Iris pigment epithelial cell (primary cell): Measurements from ENCODE around the gene PAF1.
A peak's percentile ranks its signal among the peaks of the same experiment; 100 is the strongest.

Experiments used
- DNase-seq: peaks from one replicate; pipeline ENCODE4 v3.0.0-alpha.2; 2011; ENCODE audit warnings: low read depth

The PAF1 gene

DNA sequence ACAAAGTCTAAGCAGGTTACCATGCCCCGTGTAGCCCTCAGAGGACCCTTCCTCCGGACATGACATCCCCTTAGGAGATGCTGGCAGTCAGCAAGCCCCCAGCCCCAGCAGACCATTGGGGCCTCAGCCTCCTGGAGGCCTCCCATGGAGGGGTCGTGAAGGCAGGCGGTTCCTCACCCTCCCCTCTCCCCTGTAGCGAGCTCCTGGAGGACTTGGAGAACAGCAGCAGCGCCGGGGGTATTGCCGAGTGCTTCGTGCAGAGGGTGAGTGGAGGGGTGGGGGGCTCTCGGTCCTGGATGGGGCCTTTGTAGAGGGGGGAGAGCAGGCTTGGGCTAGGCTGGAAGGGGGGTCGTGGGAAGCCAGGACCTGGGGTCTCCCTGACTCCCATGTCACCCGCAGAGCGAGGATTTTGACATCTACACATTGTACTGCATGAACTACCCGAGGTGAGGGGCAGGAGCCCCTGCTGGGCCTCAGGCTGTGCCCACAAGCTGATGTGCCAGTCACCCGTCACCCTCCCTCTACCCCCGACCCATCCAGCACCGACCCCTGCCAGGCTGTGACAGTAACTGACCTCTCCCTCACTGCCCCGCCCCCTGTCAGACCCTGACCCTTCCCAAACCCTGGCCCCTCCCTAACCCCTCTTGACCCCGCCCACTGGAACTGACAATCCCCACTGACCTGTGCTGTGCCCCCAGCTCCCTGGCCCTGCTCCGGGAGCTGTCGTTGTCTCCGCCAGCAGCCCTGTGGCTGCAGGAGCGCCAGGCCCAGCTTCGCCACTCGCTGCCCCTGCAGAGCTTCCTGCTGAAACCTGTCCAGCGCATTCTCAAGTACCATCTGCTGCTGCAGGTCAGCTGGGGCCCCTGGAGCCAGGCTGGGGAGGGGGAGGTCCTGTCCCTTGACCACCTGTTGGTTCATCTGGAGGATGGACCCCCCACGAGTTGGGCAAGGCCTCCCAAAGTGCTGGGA lies 25.5 kb upstream of the PAF1 start:
- DNase-seq, result no peak

DNA sequence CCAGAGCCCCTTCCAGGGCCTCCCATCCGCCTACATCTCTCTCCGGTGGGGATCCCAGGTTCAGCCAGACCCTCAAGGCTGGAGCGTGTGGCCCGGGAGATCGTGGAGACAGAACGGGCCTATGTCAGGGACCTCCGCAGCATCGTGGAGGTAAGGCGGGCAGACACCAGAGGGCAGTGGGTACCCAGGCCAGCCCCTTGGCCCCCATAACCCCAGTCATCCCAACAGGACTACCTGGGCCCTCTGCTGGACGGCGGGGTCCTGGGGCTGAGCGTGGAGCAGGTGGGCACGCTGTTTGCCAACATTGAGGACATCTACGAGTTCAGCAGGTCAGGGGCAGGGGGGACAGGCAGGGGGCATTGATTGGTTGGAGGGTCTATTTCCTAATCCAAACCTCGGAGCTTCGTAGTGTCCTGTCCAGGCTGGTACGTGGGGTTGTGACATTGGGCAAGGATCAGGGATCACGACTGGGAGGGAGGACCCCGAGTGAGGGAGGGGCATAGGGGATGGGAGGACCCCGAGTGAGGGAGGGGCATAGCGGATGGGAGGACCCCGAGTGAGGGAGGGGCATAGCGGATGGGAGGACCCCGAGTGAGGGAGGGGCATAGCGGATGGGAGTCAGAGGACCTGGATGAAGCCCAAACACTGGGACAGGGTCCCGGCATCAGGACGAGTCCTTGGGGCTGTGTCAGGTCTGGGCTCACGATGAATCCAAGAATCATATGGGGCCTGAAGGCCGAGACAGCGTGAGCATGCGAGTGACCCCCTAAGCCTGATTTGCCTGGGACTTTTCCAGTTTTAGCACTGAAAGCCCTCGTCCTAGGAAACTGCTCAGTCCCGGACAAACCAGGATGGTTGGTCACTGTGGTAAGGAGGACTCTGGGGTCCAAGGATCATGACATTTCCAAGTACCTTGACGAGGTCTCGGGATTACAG lies 24.5 kb upstream of the PAF1 start:
- DNase-seq, result no peak

DNA sequence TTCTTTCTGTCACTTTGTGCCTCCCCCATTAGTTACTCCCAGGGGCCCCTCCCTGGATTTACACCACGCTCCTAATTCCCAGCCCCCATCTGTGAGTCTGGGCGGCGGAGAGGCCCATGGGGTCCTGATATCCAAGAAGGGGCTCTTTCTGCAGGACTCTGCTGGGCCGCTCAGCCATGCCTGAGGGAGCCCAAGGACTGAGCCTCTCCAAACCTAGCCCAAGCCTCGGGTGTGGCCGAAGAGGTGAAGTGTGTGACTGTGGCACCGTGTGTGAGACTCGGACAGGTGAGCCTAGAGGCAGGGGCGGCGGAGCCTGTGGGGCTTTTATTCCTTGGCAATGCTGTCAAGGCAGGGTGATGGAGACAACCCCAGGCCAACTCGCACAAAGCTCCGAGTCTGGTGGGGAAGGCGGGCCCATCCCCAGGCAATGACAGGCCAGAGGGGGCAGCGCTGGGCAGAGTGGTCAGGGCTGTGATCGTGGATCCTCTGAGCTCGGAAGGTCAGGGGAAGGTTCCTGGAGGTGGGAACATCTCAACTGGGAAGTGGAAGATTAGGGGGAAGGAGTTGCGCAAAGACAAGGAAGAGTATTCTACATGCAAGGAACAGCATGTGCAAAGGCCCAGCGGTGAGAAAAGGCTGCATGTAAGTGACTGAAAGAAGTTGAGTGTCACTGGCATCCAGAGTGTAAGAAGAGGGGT lies 23.2 kb upstream of the PAF1 start:
- DNase-seq, result peak; percentile 23

DNA sequence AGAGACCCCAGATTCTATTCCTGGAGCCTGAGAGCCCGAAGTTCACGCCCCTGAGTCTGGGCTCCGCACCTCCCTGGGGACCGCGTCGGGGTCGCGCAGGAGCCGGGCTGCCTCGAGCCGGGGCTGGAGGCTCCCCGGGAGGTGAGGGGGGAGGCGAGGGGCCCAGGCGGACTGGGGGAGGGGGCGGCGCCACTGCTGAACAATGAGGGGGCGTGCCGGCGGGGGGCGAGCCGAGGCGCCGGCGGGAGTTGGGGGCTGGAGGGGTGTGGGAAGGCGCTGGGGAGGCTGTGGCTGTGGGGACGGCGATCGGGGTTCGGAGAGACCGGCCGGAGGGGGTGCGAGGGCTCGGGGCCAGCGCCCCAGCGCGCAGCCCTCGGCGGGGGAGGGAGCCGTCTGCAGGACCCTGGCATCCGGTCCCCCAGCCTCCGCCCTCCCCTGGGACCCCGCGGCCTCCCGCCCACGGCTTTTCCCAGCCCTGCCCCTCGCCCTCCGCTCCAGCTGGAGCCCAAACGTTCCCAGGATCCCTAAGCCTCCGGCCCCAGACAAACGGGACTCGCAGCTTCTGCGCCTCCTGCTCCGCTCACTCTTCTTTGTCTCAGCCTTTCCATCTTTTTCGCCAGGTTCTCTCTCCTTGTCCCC lies 22.5 kb upstream of the PAF1 start:
- peak; percentile 40 for DNase-seq

DNA sequence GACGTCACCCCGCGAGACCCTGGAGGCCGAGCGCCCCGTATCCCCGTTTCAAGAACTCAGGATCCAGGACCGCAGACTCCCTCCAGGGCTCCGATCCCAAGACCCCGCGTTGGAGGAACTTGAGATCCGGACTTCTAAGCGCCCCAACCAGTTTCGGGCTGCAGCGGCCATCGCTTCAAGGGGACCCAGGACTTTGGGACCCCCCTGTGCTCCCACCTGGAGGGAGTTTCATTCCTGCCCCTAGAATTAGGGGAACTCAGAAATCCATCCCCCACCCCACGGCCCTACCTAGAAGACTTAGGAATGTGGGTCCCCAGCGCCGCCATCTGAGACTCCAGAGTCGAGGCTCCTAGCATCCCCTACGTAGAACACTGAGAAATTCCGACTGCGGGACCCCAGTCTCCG lies 22.0 kb upstream of the PAF1 start:
- no peak for DNase-seq

DNA sequence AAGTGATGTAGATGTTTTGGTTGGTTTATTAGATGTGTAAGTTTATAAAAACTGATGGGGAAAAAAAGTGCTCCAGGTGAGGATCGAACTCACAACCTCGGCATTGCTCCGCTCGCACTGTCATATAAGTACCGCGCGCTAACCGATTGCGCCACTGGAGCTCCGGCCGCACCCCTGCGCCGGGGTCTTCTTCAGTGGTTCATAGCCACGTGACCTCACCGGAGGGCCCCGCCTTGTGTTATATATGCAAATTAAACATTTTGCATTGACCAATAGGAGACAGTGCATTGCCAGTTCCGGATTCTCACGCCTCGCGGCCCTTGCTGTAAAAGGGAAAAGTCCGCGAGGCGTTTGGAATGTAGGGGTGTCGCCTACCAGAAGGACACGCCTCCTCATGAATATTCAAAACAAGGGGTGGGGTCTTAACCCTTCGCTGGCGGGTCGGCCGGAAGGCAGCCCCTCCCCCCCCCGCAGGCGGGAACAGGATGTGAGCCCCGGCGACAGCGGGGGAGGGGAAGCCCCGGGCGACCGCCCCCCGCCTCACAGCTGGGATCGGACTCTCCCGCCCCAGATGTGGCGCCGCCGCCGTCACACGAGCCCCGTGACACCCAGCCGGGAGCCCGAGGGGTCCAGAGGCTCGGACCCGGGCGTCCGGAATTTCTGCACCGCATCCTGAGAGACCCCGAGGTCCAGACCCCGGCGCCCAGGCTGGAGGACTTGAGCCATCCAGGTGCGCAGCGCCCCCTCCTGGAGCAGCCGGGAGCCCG lies 21.4 kb upstream of the PAF1 start, which contains the start of gene PLEKHG2:
PLEKHG2 (plus strand) TSS at position 570 of the 767 bp plus-strand sequence. CDS start 1,418 bp downstream, outside the sequence.
- DNase-seq, result peak; percentile 99

DNA sequence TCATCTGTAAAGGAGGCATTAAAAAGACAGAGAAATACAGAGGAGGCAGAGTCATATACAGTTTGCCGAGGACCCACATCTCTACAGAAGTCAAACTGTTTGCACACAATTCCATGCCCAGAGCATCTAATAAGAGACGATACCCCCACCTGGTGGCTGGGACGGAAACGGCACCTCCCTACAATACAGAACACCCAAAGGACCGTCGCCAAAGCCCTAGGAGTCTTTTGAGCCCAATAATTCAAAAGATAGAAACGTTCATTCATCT lies 20.9 kb upstream of the PAF1 start:
- DNase-seq, result peak; percentile 88

DNA sequence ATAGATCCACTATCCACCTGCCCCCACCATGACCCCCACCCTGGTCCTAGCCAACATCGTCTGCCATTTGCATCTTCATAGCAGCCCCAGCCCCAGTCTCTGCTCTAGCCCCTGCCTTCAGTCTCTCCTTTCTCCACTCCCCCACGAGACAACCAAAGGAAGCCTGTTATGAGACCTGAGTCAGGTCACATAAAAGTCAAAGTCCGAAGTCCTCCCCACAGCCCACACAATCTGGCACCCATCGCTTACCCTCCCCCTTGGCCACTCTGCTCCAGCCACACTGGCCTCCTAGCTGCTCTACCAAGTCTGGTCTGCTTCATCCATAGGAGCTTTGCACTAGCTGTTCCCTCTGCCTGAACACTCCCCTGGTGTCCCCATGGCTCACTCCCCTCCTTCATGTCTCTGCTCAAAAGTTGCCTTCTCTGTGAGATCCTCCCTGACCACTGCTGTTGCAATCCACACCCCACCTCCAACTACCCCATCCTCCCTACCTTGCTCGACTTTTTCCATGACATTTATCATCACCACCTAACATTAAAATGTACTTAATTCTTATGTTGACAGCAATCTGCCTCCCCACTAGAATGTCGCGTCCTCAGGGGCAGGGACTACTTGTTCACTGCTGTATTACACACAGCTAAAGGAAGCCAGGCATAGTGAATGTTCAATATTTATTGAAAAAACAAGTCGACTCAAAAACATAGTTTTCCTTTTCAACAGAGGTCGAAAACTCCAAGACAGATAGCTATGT lies 20.4 kb upstream of the PAF1 start:
- peak; percentile 47 for DNase-seq

DNA sequence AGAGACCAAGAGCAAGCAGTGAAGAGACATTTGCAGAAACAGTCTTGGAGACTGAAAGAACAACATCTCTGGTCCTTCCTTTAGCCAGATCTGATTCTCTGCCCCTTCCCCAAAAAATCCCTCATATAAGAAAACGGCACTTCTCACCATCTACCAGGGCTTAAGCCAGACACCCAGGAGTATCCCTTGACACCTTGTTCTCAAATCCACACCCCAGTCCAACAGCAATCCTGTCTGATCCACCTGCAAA lies 19.9 kb upstream of the PAF1 start:
- peak; percentile 18 for DNase-seq

DNA sequence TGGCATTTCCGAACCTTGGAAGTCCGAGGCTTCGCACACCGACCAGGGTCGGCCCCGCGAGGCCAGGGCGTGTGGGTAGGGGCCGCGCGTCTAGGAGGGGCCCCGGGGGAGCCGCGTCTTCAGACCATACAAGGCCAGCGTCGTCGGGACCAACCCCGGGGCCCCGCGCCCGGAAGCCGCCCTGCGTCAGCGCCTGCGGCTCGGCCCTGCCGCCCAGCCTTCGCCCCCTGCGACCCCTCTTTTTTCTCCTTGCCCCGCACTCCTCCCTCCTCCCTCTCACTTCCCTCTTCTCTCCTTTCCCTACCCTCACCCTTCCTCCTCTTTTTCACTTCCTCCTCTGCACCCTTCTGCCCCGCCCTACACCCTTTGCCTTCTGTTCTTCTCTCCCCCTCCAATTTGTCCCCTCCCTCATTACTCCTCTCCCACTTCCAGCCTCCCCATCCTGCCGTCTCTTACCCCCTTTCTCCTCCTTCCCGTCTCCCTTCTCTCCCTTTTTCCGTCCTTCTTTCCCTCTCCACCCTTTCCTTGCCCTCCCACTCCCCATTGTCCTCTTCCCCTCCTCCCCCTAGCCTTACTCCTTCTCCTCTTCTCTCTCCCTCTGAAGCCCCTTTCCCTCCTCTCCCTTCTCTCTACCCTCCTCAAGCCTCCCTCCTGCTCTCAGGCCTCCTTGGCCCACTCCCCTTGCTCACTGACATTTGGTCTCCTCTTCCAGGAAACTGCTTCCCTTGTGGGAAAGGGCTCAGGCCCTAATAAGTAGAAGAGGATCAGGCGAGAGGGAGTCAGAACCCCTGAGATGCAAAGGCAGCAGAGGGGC lies 19.3 kb upstream of the PAF1 start:
- peak; percentile 79 for DNase-seq

DNA sequence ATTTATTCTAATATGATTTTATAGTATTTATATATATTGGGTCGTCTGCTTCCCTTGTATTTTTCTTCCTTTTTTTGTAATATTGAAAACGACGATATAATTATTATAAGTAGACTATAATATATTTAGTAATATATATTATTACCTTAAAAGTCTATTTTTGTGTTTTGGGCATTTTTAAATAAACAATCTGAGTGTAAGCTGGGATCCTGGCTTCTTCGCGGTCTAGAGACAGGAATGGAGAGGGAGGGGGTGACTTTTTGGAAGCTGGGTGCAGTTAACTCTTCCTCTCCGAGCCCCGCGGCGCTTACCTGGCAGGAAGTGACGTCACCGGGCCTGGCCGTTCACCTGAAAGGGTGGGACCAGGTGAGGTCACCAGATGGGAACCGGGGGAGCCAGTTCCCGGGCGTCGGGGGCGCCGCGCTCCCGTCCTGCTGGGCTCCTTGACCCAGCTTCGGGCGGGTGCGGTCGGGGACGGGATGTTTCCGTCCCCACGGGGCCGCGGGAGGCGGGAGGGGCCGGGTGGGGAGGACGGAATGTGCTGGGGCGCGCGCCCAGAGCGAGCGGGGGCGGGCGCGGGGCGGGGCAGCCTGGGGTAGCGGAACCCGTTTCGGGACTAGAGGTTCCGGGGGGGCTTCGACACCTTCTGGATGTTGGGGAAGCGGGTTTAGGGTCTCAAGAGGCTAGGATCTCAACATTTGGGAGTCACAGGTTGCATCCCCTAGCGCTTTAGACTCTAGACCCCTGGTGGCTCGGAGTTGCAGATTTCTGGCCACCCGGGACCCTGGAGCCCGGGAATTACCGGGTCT lies 18.5 kb upstream of the PAF1 start:
- peak; percentile 74 for DNase-seq

DNA sequence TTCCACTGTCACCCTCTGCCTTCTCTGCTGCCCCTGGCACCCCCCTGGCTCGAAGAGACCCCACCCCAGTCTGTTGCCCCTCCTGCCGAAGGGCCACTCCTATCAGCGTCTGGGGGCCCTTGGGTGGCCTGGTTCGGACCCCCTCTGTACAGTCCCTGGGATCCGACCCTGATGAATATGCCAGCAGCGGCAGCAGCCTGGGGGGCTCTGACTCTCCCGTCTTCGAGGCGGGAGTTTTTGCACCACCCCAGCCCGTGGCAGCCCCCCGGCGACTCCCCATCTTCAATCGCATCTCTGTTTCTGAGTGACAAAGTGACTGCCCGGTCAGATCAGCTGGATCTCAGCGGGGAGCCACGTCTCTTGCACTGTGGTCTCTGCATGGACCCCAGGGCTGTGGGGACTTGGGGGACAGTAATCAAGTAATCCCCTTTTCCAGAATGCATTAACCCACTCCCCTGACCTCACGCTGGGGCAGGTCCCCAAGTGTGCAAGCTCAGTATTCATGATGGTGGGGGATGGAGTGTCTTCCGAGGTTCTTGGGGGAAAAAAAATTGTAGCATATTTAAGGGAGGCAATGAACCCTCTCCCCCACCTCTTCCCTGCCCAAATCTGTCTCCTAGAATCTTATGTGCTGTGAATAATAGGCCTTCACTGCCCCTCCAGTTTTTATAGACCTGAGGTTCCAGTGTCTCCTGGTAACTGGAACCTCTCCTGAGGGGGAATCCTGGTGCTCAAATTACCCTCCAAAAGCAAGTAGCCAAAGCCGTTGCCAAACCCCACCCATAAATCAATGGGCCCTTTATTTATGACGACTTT lies 17.7 kb upstream of the PAF1 start:
- peak; percentile 46 for DNase-seq

DNA sequence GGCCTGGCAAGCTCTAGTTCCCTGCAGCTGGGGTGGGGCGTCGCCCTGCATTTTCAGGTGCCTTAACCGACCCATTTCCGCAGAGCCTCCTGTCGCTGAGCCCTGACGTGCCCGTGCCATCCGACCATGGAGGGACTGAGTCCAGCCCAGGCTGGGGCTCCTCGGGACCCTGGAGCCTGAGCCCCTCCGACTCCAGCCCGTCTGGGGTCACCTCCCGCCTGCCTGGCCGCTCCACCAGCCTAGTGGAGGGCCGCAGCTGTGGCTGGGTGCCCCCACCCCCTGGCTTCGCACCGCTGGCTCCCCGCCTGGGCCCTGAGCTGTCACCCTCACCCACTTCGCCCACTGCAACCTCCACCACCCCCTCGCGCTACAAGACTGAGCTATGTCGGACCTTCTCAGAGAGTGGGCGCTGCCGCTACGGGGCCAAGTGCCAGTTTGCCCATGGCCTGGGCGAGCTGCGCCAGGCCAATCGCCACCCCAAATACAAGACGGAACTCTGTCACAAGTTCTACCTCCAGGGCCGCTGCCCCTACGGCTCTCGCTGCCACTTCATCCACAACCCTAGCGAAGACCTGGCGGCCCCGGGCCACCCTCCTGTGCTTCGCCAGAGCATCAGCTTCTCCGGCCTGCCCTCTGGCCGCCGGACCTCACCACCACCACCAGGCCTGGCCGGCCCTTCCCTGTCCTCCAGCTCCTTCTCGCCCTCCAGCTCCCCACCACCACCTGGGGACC lies 16.9 kb upstream of the PAF1 start:
- peak; percentile 35 for DNase-seq

DNA sequence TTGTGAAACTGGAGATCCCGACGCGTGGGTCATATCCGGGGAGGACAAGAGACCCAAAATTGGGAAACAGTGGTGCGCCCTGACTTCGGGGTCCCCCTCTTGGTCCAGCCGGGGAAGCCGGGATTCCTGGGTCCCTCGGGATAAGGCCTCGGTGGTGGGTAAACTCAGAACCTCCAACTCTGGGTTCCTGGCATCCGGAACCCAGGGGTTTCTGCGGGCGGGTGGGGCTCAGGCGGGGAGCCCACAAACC lies 16.4 kb upstream of the PAF1 start:
- no peak for DNase-seq

DNA sequence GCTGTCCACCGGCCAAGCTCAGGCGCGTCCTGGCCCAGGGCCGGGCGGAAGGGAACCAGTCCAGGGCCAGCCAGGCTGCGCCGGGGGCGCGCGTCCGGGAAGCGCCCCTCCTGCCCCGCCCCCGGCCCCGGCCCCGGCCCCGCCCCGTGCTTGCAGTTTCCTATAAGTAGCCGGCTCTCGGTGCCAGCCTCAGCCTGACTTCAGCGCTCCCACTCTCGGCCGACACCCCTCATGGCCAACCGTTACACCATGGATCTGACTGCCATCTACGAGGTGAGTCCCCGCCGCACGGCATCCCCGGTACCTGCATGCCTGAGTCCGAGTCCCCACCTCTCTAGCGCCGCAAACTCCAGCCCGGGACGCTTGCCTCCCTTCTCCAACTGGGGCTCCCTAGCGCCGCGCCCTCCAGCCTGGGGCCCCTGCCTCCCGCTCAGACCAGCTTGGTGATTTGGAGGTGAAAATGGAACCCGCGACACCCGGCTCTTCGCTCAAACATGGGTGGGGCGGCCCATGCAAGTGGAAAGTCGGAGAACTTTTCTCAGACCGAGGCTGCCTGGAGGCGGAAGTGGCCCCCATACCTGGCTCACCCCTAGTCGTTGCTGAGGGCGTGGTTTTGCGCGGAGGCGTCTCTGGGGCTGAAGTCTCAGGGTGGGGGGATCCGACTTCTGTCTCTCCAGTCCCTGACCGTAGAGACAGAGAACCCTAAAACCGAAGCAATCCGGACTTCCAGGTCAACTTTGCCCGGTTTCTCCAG lies 15.9 kb upstream of the PAF1 start, which contains the start of gene ZFP36:
ZFP36 (plus strand) TSS at position 192 of the 754 bp plus-strand sequence; CDS start at position 250, 58 bp downstream.
- peak; percentile 79 for DNase-seq

DNA sequence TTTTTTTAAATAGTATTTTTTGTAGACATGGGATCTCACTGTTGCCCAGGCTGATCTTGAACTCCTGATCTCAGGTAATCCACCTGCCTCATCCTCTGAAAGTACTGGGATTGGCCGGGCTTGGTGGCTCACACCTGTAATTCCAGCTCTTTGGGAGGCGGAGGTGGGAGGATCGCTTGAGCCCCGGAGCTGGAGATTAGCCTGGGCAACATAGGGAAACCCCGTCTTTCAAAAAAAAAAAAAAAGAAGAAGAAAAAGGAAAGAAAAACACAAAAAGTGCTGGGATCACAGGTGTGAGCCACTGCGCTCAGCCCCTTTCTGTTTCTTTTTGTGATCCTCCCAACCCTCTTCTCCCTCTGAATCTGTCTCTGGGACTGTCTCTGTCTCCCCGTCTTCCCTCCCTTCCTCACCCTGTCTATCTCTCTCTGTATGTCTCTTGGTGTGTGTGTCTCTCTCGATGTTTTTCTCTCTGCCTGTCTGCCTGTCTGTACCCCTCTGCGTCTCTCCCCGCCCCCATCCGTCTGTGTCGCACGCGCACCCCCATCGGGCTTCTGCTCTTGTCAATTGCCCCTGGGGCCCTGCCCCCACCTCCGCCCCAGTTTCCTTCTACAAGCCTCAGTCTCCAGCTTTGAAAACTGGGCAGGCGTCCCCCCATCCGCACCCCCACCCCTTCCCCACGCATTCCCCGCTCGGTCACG lies 15.2 kb upstream of the PAF1 start:
- peak; percentile 42 for DNase-seq
